SK-N-SH (cell line): ENCODE measurements around the gene PRL. TPM values are rescaled to one million over a fixed set of nuclear protein-coding genes. Genes with fewer than 3 reads are reported as not detected.

Experiments used
- CTCF ChIA-PET: fragments of 300-600, 350-600 bp; formaldehyde crosslinking; extraction: SDS; loops from one replicate; lab custom pipeline; 2021; lab: Yijun Ruan, JAX
- POLR2A ChIA-PET: fragments of 350-600 bp; sonication (Branson Sonifier 250); formaldehyde crosslinking; extraction: SDS; loops from one replicate; lab custom pipeline; 2020; ENCODE audit warnings: antibody characterized with exemption, inconsistent platforms; lab: Yijun Ruan, JAX
- DNase-seq: peaks from one replicate; pipeline ENCODE4 v3.0.0; 2012
- H2AFZ ChIP-seq: fragments of 200-600 bp; sonication (generic); 2 replicates; pipeline ENCODE4 v1.8.1; 2016; ENCODE audit warnings: antibody characterized with exemption, mild to moderate bottlenecking, low read depth
- H3F3A ChIP-seq: fragments of 200-600 bp; sonication (generic); replicated peaks from 2 replicates; pipeline ENCODE3; 2016; ENCODE audit warnings: antibody characterized with exemption, mild to moderate bottlenecking; ENCODE audit not compliant: insufficient read depth
- H3K27ac ChIP-seq, 2 experiments: fragments of 200-500 bp in 1 of 2; fragments of 200-600 bp in 1 of 2; sonication (Bioruptor generic) in 1 of 2; sonication (generic), shearing (Covaris generic) in 1 of 2; 2 replicates each; pipeline versions ENCODE4 v1.5.1 to v1.6.1; 2014 to 2016; ENCODE audit warnings: low read depth in 2 of 2, inconsistent platforms in 1 of 2, low read length in 1 of 2, mild to moderate bottlenecking in 1 of 2, mixed read lengths in 1 of 2
- H3K27me3 ChIP-seq: fragments of 200-600 bp; sonication (generic), shearing (Covaris generic); 2 replicates; pipeline ENCODE4 v1.6.1; 2016; ENCODE audit warnings: mixed run types; ENCODE audit not compliant: insufficient read depth
- H3K36me3 ChIP-seq, 2 experiments: fragments of 200-500 bp in 1 of 2; fragments of 200-600 bp in 1 of 2; sonication (Bioruptor generic) in 1 of 2; sonication (generic) in 1 of 2; replicated peaks in 1 of 2; 2 replicates each; pipeline versions ENCODE3 to v1.5.1; 2014 to 2016; ENCODE audit warnings: low read length in 1 of 2, mild to moderate bottlenecking in 1 of 2; ENCODE audit not compliant: insufficient read depth in 2 of 2, control insufficient read depth in 1 of 2
- H3K4me1 ChIP-seq, 2 experiments: fragments of 200-500 bp in 1 of 2; fragments of 200-600 bp in 1 of 2; sonication (Bioruptor generic) in 1 of 2; sonication (generic), shearing (Covaris generic) in 1 of 2; 2 replicates each; pipeline versions ENCODE4 v1.5.1 to v1.6.1; 2014 to 2016; ENCODE audit warnings: low read depth in 1 of 2, low read length in 1 of 2, mixed run types in 1 of 2; ENCODE audit not compliant: insufficient read depth in 2 of 2, control insufficient read depth in 1 of 2
- H3K4me2 ChIP-seq: fragments of 200-600 bp; sonication (generic), shearing (Covaris generic); 2 replicates; pipeline ENCODE4 v1.6.1; 2017; ENCODE audit warnings: mixed run types
- H3K4me3 ChIP-seq, 2 experiments: fragments of 200-500 bp in 1 of 2; fragments of 200-600 bp in 1 of 2; sonication (Bioruptor generic) in 1 of 2; sonication (generic), shearing (Covaris generic) in 1 of 2; 2 replicates each; pipeline versions ENCODE4 v1.5.1 to v1.8.1; 2014 to 2016; ENCODE audit warnings: low read depth in 2 of 2, inconsistent platforms in 1 of 2, low read length in 1 of 2, mild to moderate bottlenecking in 1 of 2, mixed read lengths in 1 of 2, moderate library complexity in 1 of 2
- H3K79me2 ChIP-seq: fragments of 200-600 bp; sonication (generic); 2 replicates; pipeline ENCODE4 v1.8.1; 2017; ENCODE audit warnings: mild to moderate bottlenecking; ENCODE audit not compliant: insufficient read depth
- H3K9ac ChIP-seq: fragments of 200-600 bp; sonication (generic); 2 replicates; pipeline ENCODE4 v1.6.1; 2017; ENCODE audit warnings: mixed run types
- H3K9me2 ChIP-seq: fragments of 200-600 bp; sonication (generic); 2 replicates; pipeline ENCODE4 v1.6.1; 2017; ENCODE audit warnings: mixed run types
- H3K9me3 ChIP-seq: fragments of 200-600 bp; sonication (generic); 2 replicates; pipeline ENCODE4 v1.6.1; 2017; ENCODE audit warnings: mixed run types, mild to moderate bottlenecking, moderate library complexity
- H4K20me1 ChIP-seq: fragments of 200-600 bp; sonication (generic); 2 replicates; pipeline ENCODE4 v1.6.1; 2017; ENCODE audit warnings: mild to moderate bottlenecking, mixed run types; ENCODE audit not compliant: insufficient read depth
- CHD2 ChIP-seq: fragments of 150-350 bp; IDR thresholded peaks from 2 replicates; pipeline ENCODE4 v1.6.1; 2018; ENCODE audit warnings: low read length; ENCODE audit not compliant: partially characterized antibody
- EP300 ChIP-seq, 2 experiments: IDR thresholded peaks; 2 replicates each; pipeline versions ENCODE4 v1.4.0 to v1.6.1; 2012; ENCODE audit warnings: borderline replicate concordance in 1 of 2, low read depth in 1 of 2, low read length in 1 of 2
- FOSL2 ChIP-seq: IDR thresholded peaks from 2 replicates; pipeline ENCODE4 v1.4.0; 2012; ENCODE audit warnings: low read depth, mild to moderate bottlenecking, moderate library complexity, borderline replicate concordance
- FOXM1 ChIP-seq: IDR thresholded peaks from 2 replicates; pipeline ENCODE4 v1.4.0; 2012; ENCODE audit warnings: low read depth, mild to moderate bottlenecking
- GATA2 ChIP-seq: sonication (generic); formaldehyde crosslinking; IDR thresholded peaks from 2 replicates; pipeline ENCODE4 v1.5.0; 2020; ENCODE audit warnings: mild to moderate bottlenecking, missing genetic modification reagents
- JUND ChIP-seq: IDR thresholded peaks from 2 replicates; pipeline ENCODE4 v1.4.0; 2012
- MEF2A ChIP-seq: IDR thresholded peaks from 2 replicates; pipeline ENCODE4 v1.4.0; 2012; ENCODE audit warnings: low read depth, borderline replicate concordance
- NFIC ChIP-seq: IDR thresholded peaks from 2 replicates; pipeline ENCODE4 v1.4.0; 2012; ENCODE audit warnings: borderline replicate concordance
- NRF1 ChIP-seq: IDR thresholded peaks from 2 replicates; pipeline ENCODE4 v1.6.1; 2012; ENCODE audit warnings: low read depth, mild to moderate bottlenecking, low read length
- RAD21 ChIP-seq: IDR thresholded peaks from 2 replicates; pipeline ENCODE4 v1.6.1; 2012; ENCODE audit warnings: mild to moderate bottlenecking, low read length
- RCOR1 ChIP-seq: fragments of 150-350 bp; IDR thresholded peaks from 2 replicates; pipeline ENCODE4 v1.6.1; 2017; ENCODE audit warnings: antibody characterized with exemption, low read length
- RFX5 ChIP-seq: IDR thresholded peaks from 2 replicates; pipeline ENCODE4 v1.6.1; 2012; ENCODE audit warnings: mild to moderate bottlenecking, improper control_type of control experiment, low read length
- RXRA ChIP-seq: IDR thresholded peaks from 2 replicates; pipeline ENCODE4 v1.4.0; 2012; ENCODE audit warnings: low read depth, mild to moderate bottlenecking, borderline replicate concordance
- TAF1 ChIP-seq: IDR thresholded peaks from 2 replicates; pipeline ENCODE4 v1.6.1; 2012; ENCODE audit warnings: low read depth, mild to moderate bottlenecking, low read length, moderate library complexity, borderline replicate concordance
- TEAD4 ChIP-seq: IDR thresholded peaks from 2 replicates; pipeline ENCODE4 v1.4.0; 2012; ENCODE audit warnings: mild to moderate bottlenecking, borderline replicate concordance; ENCODE audit not compliant: insufficient read depth
- YY1 ChIP-seq: IDR thresholded peaks from 2 replicates; pipeline ENCODE4 v1.4.0; 2012; ENCODE audit warnings: low read depth, mild to moderate bottlenecking
- WGBS: methylation state at CpG from one replicate; pipeline ENCODE4 v1.1.6; 2017; ENCODE audit warnings: low lambda C conversion rate; 5-methylcytosine and 5-hydroxymethylcytosine counted together
- polyA plus RNA-seq, 3 experiments: library from polyadenylated mRNA; depleted of rRNA; stranded (reverse); fragments of >200 nt; gene quantifications; 2 replicates each; pipeline ENCODE4 v1.2.3, GENCODE V29; 2012
- TF ChIP-seq, protein P1 (sequence below): fragments of 150-350 bp; IDR thresholded peaks from 2 replicates; pipeline ENCODE4 v1.6.1; 2017; ENCODE audit warnings: antibody characterized with exemption, low read length, low read depth, borderline replicate concordance
- TF ChIP-seq, protein P2 (sequence below): IDR thresholded peaks from 2 replicates; pipeline ENCODE4 v1.6.1; 2012; ENCODE audit warnings: mild to moderate bottlenecking, low read depth, low read length, moderate library complexity
- TF ChIP-seq, protein P3 (sequence below): IDR thresholded peaks from 2 replicates; pipeline ENCODE4; 2012
- TF ChIP-seq, protein P4 (sequence below): fragments of 200-600 bp; sonication (generic); IDR thresholded peaks from 2 replicates; pipeline ENCODE4 v1.6.1; 2017; ENCODE audit warnings: antibody characterized with exemption, mild to moderate bottlenecking, moderate library complexity
- TF ChIP-seq, protein P5 (sequence below): IDR thresholded peaks from 2 replicates; pipeline ENCODE4 v1.4.0; 2012; ENCODE audit warnings: low read depth
- TF ChIP-seq, protein P6 (sequence below): IDR thresholded peaks from 2 replicates; pipeline ENCODE4 v1.4.0; 2012; ENCODE audit warnings: low read depth, borderline replicate concordance

Gene PRL
- polyA plus RNA-seq, 1 of the 3 experiments (the other 2 are of a cell fraction): not detected

DNA sequence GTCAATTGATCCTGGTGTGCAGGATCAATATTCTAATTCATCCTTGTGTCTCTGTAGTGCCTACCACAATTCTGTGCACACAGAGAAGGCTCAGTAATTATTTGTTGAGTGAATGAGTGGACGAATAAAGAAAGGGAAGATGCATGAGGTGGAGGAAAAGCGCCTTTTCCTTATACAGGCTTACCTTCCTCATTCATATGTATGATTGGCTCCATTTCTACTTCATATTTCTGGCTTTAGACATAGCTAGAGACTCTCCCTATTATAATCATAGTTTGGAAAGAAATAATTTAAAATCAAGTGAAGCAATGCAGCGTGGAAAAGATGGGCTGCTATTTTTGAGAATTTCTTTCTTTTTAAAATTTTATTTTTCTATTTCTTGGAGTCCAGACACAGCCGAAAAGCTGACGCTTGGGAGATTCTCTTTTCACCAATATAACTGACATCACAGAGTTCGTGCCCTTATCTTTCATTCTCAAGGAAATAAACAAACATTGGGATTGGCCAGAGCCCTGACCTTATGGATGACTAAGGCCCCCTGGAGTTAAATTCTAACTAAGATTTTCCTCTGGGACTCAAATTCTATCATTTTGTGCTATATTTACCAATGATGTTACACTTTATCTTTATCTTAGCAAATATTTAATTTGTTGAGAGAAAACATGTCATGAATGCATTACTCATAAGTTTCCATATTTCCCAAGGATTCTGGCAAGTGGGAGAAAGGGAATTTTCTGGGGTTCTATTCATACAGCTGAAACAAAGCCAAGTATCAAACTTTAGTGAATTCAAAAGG, 48.1 kb downstream of the PRL start:
- Histone ChIP-seq H4K20me1 (no peaks in the 10 kb centered on the region), H3K36me3 (no peaks in the 10 kb centered on the region), H2AFZ (no peak overlapping the region), H3K9me3 (no peaks in the 10 kb centered on the region), H3K4me2 (no peak overlapping the region), H3K9me2 (no peaks in the 10 kb centered on the region), H3K4me3 (no peak overlapping the region), H3K9ac (0 out of 2 replicates have a peak overlapping the region, but pooled peaks have one; percentile 0), H3F3A (peaks cover 31% of the 10 kb centered on the region), H3K79me2 (no peaks in the 10 kb centered on the region), H3K27ac (peak overlapping the region in 1 of 2 experiments; percentile 74; a peak in 2 of 4 replicates), H3K4me1 (peaks cover 3 to 20% of the 10 kb centered on the region in 2 experiments; a peak in 3 of 4 replicates), H3K27me3 (no peaks in the 10 kb centered on the region)
- DNase-seq: no peak
- CTCF ChIA-PET: interaction anchor here (1.0 kb wide), 1 partner anchor 9 kb away, joined by 3 read pairs; no protein-coding TSS in a partner anchor
- WGBS: 66% methylated on average over 6 of the region's 6 CpGs
- POLR2A ChIA-PET: no interaction called here
- no peak for TF ChIP-seq RFX5
- TF ChIP-seq, protein P1, sequence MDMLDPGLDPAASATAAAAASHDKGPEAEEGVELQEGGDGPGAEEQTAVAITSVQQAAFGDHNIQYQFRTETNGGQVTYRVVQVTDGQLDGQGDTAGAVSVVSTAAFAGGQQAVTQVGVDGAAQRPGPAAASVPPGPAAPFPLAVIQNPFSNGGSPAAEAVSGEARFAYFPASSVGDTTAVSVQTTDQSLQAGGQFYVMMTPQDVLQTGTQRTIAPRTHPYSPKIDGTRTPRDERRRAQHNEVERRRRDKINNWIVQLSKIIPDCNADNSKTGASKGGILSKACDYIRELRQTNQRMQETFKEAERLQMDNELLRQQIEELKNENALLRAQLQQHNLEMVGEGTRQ: no peak
- peak in 1 of 2 experiments; percentile 30; a peak in 1 of 4 replicates for TF ChIP-seq EP300 (IDR thresholded peaks at IDR 0.05; ENCODE audit: borderline replicate concordance in 1 of 2, low read depth in 1 of 2, low read length in 1 of 2)
- TF ChIP-seq GATA2: no peak
- TF ChIP-seq TAF1: no peak
- no peak for TF ChIP-seq RXRA
- peak; percentile 26; the same call in 1 of the 2 replicates for TF ChIP-seq TEAD4
- TF ChIP-seq, protein P2, sequence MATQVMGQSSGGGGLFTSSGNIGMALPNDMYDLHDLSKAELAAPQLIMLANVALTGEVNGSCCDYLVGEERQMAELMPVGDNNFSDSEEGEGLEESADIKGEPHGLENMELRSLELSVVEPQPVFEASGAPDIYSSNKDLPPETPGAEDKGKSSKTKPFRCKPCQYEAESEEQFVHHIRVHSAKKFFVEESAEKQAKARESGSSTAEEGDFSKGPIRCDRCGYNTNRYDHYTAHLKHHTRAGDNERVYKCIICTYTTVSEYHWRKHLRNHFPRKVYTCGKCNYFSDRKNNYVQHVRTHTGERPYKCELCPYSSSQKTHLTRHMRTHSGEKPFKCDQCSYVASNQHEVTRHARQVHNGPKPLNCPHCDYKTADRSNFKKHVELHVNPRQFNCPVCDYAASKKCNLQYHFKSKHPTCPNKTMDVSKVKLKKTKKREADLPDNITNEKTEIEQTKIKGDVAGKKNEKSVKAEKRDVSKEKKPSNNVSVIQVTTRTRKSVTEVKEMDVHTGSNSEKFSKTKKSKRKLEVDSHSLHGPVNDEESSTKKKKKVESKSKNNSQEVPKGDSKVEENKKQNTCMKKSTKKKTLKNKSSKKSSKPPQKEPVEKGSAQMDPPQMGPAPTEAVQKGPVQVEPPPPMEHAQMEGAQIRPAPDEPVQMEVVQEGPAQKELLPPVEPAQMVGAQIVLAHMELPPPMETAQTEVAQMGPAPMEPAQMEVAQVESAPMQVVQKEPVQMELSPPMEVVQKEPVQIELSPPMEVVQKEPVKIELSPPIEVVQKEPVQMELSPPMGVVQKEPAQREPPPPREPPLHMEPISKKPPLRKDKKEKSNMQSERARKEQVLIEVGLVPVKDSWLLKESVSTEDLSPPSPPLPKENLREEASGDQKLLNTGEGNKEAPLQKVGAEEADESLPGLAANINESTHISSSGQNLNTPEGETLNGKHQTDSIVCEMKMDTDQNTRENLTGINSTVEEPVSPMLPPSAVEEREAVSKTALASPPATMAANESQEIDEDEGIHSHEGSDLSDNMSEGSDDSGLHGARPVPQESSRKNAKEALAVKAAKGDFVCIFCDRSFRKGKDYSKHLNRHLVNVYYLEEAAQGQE: no peak
- TF ChIP-seq YY1: no peak
- TF ChIP-seq RCOR1: no peak
- TF ChIP-seq, protein P3, sequence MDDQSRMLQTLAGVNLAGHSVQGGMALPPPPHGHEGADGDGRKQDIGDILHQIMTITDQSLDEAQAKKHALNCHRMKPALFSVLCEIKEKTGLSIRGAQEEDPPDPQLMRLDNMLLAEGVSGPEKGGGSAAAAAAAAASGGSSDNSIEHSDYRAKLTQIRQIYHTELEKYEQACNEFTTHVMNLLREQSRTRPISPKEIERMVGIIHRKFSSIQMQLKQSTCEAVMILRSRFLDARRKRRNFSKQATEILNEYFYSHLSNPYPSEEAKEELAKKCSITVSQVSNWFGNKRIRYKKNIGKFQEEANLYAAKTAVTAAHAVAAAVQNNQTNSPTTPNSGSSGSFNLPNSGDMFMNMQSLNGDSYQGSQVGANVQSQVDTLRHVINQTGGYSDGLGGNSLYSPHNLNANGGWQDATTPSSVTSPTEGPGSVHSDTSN: peak; percentile 14; the same call in 1 of the 2 replicates
- TF ChIP-seq, protein P4, sequence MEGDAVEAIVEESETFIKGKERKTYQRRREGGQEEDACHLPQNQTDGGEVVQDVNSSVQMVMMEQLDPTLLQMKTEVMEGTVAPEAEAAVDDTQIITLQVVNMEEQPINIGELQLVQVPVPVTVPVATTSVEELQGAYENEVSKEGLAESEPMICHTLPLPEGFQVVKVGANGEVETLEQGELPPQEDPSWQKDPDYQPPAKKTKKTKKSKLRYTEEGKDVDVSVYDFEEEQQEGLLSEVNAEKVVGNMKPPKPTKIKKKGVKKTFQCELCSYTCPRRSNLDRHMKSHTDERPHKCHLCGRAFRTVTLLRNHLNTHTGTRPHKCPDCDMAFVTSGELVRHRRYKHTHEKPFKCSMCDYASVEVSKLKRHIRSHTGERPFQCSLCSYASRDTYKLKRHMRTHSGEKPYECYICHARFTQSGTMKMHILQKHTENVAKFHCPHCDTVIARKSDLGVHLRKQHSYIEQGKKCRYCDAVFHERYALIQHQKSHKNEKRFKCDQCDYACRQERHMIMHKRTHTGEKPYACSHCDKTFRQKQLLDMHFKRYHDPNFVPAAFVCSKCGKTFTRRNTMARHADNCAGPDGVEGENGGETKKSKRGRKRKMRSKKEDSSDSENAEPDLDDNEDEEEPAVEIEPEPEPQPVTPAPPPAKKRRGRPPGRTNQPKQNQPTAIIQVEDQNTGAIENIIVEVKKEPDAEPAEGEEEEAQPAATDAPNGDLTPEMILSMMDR: no peak
- no peak for TF ChIP-seq NFIC
- 0 out of 2 replicates have a peak, but pooled peaks have one; percentile 8 for TF ChIP-seq MEF2A
- TF ChIP-seq JUND: no peak
- TF ChIP-seq RAD21: no peak
- TF ChIP-seq, protein P5, sequence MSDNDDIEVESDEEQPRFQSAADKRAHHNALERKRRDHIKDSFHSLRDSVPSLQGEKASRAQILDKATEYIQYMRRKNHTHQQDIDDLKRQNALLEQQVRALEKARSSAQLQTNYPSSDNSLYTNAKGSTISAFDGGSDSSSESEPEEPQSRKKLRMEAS: no peak
- peak; percentile 20; the same call in 1 of the 2 replicates for TF ChIP-seq FOSL2
- no peak for TF ChIP-seq FOXM1
- no peak for TF ChIP-seq NRF1
- TF ChIP-seq, protein P6, sequence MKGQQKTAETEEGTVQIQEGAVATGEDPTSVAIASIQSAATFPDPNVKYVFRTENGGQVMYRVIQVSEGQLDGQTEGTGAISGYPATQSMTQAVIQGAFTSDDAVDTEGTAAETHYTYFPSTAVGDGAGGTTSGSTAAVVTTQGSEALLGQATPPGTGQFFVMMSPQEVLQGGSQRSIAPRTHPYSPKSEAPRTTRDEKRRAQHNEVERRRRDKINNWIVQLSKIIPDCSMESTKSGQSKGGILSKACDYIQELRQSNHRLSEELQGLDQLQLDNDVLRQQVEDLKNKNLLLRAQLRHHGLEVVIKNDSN: no peak
- TF ChIP-seq CHD2: no peak
